BLaER1 (cell line): ENCODE measurements around the gene TRAF3.

Source experiments
- H3K27ac ChIP-seq: shearing (Covaris generic); formaldehyde crosslinking; 2 replicates; pipeline ENCODE4 v1.8.1; 2022
- H3K27me3 ChIP-seq: shearing (Covaris generic); formaldehyde crosslinking; 2 replicates; pipeline ENCODE4 v1.8.1; 2022
- H3K36me3 ChIP-seq: shearing (Covaris generic); formaldehyde crosslinking; 2 replicates; pipeline ENCODE4 v1.8.1; 2022
- H3K4me1 ChIP-seq: shearing (Covaris generic); formaldehyde crosslinking; 2 replicates; pipeline ENCODE4 v1.8.1; 2022
- H3K4me2 ChIP-seq: shearing (Covaris generic); formaldehyde crosslinking; 2 replicates; pipeline ENCODE4 v1.8.1; 2022
- H3K4me3 ChIP-seq: shearing (Covaris generic); formaldehyde crosslinking; 2 replicates; pipeline ENCODE4 v1.8.1; 2022
- H3K9ac ChIP-seq: shearing (Covaris generic); formaldehyde crosslinking; 2 replicates; pipeline ENCODE4 v1.8.1; 2022
- H3K9me3 ChIP-seq: shearing (Covaris generic); formaldehyde crosslinking; 2 replicates; pipeline ENCODE4 v1.8.1; 2022
- H4K20me1 ChIP-seq: shearing (Covaris generic); formaldehyde crosslinking; 2 replicates; pipeline ENCODE4 v1.8.1; 2022
- Cebpa-rat ChIP-seq: shearing (Covaris generic); IDR thresholded peaks from 2 replicates; pipeline ENCODE4 v1.8.1; 2022

TRAF3 gene

DNA sequence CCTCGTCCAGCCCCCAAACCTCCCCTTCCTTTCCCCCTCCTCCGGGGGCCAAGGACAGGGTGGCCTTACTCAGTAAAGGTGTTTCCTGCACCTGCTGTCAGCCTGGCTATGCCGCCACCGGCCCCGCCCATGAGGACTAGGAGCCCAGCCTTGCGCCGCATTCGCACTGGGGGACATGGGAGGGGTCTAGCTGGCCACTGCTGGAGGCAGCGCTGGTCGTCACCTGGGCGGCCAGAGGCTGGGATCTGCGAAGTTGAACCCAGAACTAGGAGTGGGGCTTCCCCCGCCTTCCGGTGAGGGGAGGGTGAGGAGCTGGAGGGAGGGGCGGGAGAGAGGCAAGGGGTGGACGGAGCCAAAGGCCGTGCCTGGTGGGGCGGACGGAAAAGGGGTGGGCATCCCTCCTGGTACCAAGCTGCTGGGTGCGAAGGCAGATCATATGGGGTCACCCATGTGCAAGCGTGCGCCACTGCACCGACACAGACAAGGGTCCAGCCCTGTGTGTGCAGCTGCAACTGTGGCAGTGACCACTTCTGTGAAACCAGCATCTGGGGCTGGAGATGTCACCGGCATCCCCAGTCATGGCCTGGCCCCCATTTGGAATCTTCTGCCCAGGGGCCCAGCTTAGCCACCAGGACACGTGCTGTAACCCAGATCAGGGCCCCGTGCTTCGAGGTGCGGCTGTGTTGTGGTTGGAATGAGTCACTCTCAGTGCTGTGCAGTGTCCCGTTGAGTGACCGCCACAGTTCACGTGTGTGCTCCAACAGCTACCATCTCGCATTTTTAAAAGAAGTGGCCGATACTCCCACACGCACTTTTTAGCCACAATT lies 153.7 kb downstream of the TRAF3 start:
- Histone ChIP-seq H3K9ac (no peak overlapping the region), H3K4me1 (peaks cover 70% of the 10 kb centered on the region), H4K20me1 (peaks cover 27% of the 10 kb centered on the region), H3K27ac (no peak overlapping the region), H3K4me2 (peak overlapping the region; percentile 99), H3K27me3 (peaks cover 25% of the 10 kb centered on the region), H3K36me3 (peaks cover 21% of the 10 kb centered on the region), H3K9me3 (no peaks in the 10 kb centered on the region), H3K4me3 (no peak overlapping the region)
- TF ChIP-seq Cebpa-rat, result no peak

DNA sequence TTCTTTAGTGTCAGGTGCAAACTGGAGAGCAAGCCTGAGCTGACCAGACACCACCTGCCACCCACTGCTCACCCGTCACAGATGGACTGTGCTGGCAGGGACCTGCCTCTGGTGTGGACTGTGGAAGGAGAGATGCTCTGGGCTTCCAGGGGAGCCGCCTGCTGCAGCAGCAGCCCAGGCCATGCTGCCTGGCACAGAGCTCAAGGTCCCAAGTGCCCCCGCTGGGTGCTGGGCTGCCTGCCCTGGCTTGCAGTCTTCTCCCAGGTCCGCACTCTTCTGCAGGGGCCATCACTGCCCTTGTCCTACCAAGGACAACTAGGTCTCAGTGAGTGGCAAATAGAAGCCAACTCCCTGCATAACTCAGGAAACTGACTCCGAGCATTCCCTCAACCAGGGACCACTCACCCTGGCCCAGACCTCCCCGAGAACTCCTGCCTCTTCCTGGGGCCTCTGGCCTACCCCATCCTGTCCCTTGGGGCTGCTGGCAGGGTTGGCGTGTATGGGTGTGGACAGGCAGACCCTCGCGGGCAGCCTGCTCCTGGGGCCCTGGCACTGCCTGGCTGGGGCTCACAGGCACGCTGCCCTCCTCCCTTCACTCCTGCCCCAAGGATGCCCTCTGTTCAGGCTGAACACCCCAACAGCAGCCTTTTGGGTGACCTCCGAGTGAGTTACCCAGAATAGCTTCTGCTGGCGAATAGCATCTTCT lies 154.5 kb downstream of the TRAF3 start:
- Histone ChIP-seq H3K4me1 (peaks cover 74% of the 10 kb centered on the region), H3K27ac (no peak overlapping the region), H4K20me1 (peaks cover 27% of the 10 kb centered on the region), H3K36me3 (peaks cover 21% of the 10 kb centered on the region), H3K9ac (no peak overlapping the region), H3K4me2 (no peak overlapping the region), H3K4me3 (no peak overlapping the region), H3K27me3 (peaks cover 25% of the 10 kb centered on the region), H3K9me3 (no peaks in the 10 kb centered on the region)
- no peak for TF ChIP-seq Cebpa-rat

DNA sequence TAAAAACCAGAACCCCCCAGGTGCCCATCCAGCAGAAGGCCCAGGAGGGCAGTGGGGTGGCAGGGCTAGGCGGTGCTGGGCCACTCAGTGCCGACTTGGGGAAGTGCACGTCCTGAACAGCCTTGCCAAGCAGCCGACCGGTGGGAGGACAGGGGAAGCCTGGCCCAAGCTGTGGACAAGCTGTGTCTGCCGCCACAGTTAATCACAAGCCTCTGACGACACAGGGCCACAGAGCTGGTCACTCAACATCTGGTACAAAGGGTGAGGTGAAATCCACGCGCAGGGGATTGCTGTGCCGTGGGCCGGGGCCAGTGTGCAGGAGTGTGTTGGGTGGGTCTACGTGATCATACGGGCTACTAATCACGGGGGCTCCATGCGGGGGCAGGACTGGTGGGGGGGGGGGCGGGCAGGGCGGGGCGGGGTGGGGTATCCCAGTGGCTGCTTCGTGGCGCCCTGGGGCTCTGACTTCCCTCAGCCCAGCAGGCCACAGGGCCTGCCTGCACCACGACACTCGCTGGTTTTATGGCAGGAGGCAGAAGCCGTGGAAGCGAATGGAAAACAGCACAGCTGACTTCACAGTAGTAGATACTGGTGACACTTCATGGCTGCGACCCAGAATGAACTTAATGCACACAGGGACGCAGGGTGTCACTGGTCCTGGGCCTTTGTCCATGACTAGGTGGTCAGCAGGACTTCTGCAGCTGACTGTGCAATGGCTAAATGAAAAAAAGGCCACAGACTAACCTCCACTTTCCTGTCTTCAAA lies 155.4 kb downstream of the TRAF3 start:
- Histone ChIP-seq H3K27me3 (peaks cover 25% of the 10 kb centered on the region), H3K27ac (no peak overlapping the region), H4K20me1 (peaks cover 27% of the 10 kb centered on the region), H3K36me3 (peaks cover 21% of the 10 kb centered on the region), H3K4me3 (no peak overlapping the region), H3K4me2 (no peak overlapping the region), H3K9ac (no peak overlapping the region), H3K9me3 (no peaks in the 10 kb centered on the region), H3K4me1 (peaks cover 69% of the 10 kb centered on the region)
- no peak for TF ChIP-seq Cebpa-rat

DNA sequence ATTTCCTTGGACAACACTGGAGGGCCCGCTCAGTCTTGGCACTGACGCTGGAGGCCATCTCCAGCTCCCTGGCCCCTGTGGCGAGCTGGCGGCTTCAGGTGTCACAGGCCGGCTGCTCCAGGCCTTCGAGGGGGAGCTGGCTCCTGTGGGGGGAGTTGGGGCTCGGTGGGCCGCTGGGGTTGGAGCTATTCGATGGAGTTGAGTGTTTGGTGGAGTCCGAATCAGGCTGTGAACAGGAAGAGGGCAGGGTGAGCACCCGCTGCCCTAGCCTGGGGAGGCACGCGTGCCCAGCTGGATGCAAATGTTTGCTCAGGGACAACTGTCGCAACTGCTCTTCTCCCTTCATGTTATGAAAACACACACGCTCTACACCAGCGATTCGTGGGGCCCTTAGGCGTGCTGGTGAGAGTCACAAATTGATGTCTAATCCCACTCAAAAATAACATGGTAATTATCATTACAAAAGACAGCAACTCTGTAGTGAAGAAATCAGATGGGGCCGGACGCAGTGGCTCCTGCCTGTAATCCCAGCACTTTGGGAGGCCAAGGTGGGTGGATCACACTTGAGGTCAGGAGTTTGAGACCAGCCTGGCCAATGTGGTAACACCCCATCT lies 156.5 kb downstream of the TRAF3 start:
- H3K9ac ChIP-seq, result no peak overlapping the region
- peaks cover 23% of the 10 kb centered on the region for H3K27me3 ChIP-seq
- TF ChIP-seq Cebpa-rat, result no peak
- H3K36me3 ChIP-seq, result peaks cover 21% of the 10 kb centered on the region
- H3K4me3 ChIP-seq, result no peak overlapping the region
- H3K4me2 ChIP-seq, result peak overlapping the region; percentile 24
- H4K20me1 ChIP-seq, result peaks cover 27% of the 10 kb centered on the region
- no peaks in the 10 kb centered on the region for H3K9me3 ChIP-seq
- H3K27ac ChIP-seq, result no peak overlapping the region
- peaks cover 62% of the 10 kb centered on the region for H3K4me1 ChIP-seq

DNA sequence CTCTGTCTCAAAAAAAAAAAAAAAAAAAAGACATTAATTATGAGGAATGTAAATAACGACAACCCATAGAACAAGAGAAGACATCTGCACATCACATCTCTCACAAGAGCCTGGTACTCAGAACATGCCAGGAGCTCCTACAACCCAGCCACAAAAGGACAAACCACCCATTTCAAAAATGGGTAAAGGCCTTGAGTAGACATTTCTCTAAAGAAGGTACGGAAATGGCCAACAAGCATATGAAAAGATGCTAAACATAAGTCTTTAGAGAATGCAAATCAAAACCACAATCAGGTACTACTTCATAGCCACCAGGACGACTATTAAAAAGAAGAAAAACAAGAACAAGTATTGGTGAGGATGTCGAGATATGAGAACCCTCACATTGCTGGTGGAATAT lies 158.5 kb downstream of the TRAF3 start:
- Histone ChIP-seq H3K27me3 (peaks cover 2% of the 10 kb centered on the region; the same call in 1 of the 2 replicates), H3K4me2 (no peak overlapping the region)

DNA sequence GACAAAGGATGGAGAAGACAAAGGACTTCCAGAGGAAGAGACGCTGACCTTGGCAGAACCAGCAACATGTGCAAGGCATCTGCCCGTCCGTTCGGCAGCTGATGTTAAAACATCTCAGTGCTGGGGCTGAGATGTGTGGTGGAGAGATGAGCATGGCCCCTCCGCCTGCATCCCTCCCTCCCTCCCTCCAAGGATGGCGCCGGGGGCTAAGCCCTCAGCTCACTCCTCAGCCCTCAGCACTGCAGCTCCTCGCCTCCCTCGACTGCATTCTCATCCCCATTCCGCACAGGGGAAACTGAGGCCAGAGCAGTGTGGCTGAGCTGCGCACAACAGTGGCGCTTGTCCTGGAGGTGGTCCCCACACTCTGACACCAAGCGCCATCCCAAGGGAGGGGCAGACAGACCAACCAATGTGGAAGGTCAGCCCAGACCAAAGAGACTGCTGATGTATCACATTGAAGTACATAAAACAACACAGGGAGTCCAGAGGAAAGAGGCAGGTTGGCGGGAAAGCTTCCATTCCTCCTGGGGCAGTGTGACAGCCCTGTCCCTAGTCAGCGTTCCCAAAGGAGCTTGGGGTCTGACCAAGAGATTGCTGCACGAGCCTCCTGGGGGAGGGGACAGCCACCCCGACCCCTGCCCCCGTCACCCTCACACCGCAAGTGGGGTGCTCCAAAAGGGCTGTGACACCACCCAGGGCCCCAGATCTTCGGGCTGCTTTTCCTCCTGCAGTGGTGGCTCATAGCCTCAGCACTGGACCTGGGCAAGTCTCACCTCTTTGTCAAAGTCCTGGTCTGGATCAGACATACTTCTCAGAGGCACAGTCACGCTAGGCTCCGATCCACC lies 160.3 kb downstream of the TRAF3 start:
- no peak overlapping the region for H3K4me3 ChIP-seq
- TF ChIP-seq Cebpa-rat, result no peak
- H3K27ac ChIP-seq, result no peak overlapping the region
- H3K9me3 ChIP-seq, result no peaks in the 10 kb centered on the region
- H3K36me3 ChIP-seq, result peaks cover 9% of the 10 kb centered on the region; the same call in 1 of the 2 replicates
- no peak overlapping the region for H3K4me2 ChIP-seq
- no peaks in the 10 kb centered on the region for H4K20me1 ChIP-seq
- H3K27me3 ChIP-seq, result no peaks in the 10 kb centered on the region
- peaks cover 63% of the 10 kb centered on the region for H3K4me1 ChIP-seq
- H3K9ac ChIP-seq, result no peak overlapping the region

More for the DNA sequence above, 158.5 kb downstream of the TRAF3 start:
- TF ChIP-seq Cebpa-rat, result no peak
- Histone ChIP-seq H3K27ac (no peak overlapping the region), H3K4me3 (no peak overlapping the region), H3K4me1 (peaks cover 59% of the 10 kb centered on the region), H3K36me3 (peaks cover 21% of the 10 kb centered on the region), H3K9me3 (no peaks in the 10 kb centered on the region), H4K20me1 (peaks cover 12% of the 10 kb centered on the region; the same call in 1 of the 2 replicates), H3K9ac (no peak overlapping the region)

DNA sequence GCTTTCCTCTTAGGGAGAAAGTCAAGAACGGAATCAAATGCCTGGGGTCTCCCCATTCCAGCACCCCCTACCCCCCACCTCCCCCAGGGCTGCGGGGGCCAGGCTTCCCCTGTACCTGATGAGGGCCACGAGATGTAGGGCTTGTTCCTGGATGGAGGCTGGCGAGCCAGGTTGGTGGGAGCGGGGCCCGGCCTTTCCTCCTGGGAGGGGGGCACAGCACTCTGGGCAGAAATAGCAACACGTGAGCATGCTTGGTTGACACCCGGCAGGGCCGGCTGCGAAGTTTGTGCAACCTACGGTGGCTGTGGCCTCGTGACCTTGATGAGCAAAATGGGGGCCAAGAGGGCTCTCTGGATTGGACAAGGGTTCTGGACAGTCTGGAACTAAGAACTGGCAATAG lies 160.9 kb downstream of the TRAF3 start:
- Histone ChIP-seq H4K20me1 (no peaks in the 10 kb centered on the region), H3K27ac (no peak overlapping the region), H3K9me3 (no peaks in the 10 kb centered on the region), H3K9ac (no peak overlapping the region), H3K36me3 (peaks cover 6% of the 10 kb centered on the region; the same call in 1 of the 2 replicates), H3K27me3 (no peaks in the 10 kb centered on the region), H3K4me2 (no peak overlapping the region), H3K4me3 (no peak overlapping the region), H3K4me1 (peaks cover 60% of the 10 kb centered on the region)
- TF ChIP-seq Cebpa-rat, result no peak

DNA sequence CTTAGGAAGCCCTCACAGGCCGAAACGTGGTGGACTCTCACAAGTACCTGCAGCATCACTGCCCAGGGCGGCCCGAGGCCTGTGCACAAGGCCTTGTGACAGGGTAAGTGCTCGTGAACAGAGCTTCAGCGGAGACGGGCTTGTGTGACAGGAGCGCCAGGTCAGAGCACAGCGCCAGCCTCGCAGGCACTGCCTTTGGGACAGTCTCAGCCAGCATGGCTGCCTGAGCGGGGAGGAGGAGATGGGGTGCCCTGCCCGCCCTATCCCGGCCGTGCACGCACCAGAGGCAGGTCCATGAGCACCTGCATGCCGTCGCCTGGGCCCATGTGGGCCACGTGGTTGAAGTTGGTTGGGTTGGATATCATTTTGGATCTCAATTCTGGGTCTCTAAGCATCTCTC lies 162.1 kb downstream of the TRAF3 start:
- Histone ChIP-seq H3K9me3 (no peaks in the 10 kb centered on the region), H3K9ac (no peak overlapping the region)
- no peak for TF ChIP-seq Cebpa-rat

More for the DNA sequence above, 162.1 kb downstream of the TRAF3 start:
- peak overlapping the region; percentile 68 for H3K4me2 ChIP-seq
- H3K27ac ChIP-seq, result no peak overlapping the region
- H3K4me1 ChIP-seq, result peaks cover 54% of the 10 kb centered on the region
- no peaks in the 10 kb centered on the region for H4K20me1 ChIP-seq
- H3K4me3 ChIP-seq, result no peak overlapping the region
- no peaks in the 10 kb centered on the region for H3K27me3 ChIP-seq
- no peaks in the 10 kb centered on the region for H3K36me3 ChIP-seq
